Suprapubic skin (tissue), 4 donors: ENCODE results near the gene CORO1A. TPM values are rescaled to one million over a fixed set of nuclear protein-coding genes. Genes with fewer than 3 reads are reported as not detected.
"Not testable (repeated sequence)": the region's sequence is repeated elsewhere in the genome, so short reads cannot be mapped to it uniquely, and the experiment has no call there.

Experiments
- DNase-seq, 2 donors: peaks; one replicate each; pipeline ENCODE4 v3.0.0-alpha.2; 2019; ENCODE audit warnings: low spot score in 2 of 2
- H3K27ac ChIP-seq: fragments of 200-600 bp; sonication (generic); one replicate; pipeline ENCODE4 v1.5.1; 2019
- H3K27me3 ChIP-seq: fragments of 200-600 bp; sonication (generic); one replicate; pipeline ENCODE4 v1.5.1; 2019
- H3K36me3 ChIP-seq: fragments of 200-600 bp; sonication (generic); one replicate; pipeline ENCODE4 v1.5.1; 2019
- H3K4me1 ChIP-seq: fragments of 200-600 bp; sonication (generic); one replicate; pipeline ENCODE4 v1.5.1; 2019
- H3K4me3 ChIP-seq: fragments of 200-600 bp; sonication (generic); one replicate; pipeline ENCODE4 v1.5.1; 2019; ENCODE audit warnings: mild to moderate bottlenecking
- H3K9me3 ChIP-seq: fragments of 200-600 bp; sonication (generic); one replicate; pipeline ENCODE4 v1.5.1; 2019
- CTCF ChIP-seq, 2 donors: fragments of 200-600 bp in 1 of 2; fragments of 450-650 bp in 1 of 2; sonication (generic) in 1 of 2; IDR thresholded peaks; one replicate each; pipeline ENCODE4 v1.5.1; 2016 to 2019; ENCODE audit warnings: antibody characterized with exemption in 2 of 2, mild to moderate bottlenecking in 1 of 2, moderate library complexity in 1 of 2
- EP300 ChIP-seq: sonication (generic); formaldehyde crosslinking; IDR thresholded peaks from one replicate; pipeline ENCODE4 v1.6.1; 2017; ENCODE audit warnings: antibody characterized with exemption
- POLR2A ChIP-seq, 2 donors: fragments of 450-650 bp; IDR thresholded peaks; one replicate each; pipeline ENCODE4 v1.6.1; 2017; ENCODE audit warnings: antibody characterized with exemption in 2 of 2, mild to moderate bottlenecking in 2 of 2, moderate library complexity in 2 of 2
- POLR2AphosphoS5 ChIP-seq, 3 donors: sonication (generic); formaldehyde crosslinking; IDR thresholded peaks; one replicate each; pipeline ENCODE4 v1.6.1; 2017; ENCODE audit warnings: antibody characterized with exemption in 3 of 3
- whole genome bisulfite sequencing: methylation state at CpG from one replicate; pipeline ENCODE4 v1.1.5; 2018; 5-methylcytosine and 5-hydroxymethylcytosine counted together
- total RNA-seq, 4 donors: library from RNA; depleted of rRNA; stranded (reverse); fragments of >200 nt; gene quantifications; one replicate each; pipeline ENCODE4 v1.1.0, GENCODE V29; 2016

CORO1A gene
- total RNA-seq, 4 donors from 2014 or later = 14.5 to 25.3 (median 19.3) TPM

GRCh38 chr16:30187971-30188561 lies 4.7 kb downstream of the CORO1A start:
- H3K4me1 ChIP-seq = peaks cover 20% of the 10 kb centered on the region
- H3K36me3 ChIP-seq = no peaks in the 10 kb centered on the region
- no peak overlapping the region for H3K4me3 ChIP-seq
- no peak for TF ChIP-seq CTCF (IDR thresholded peaks at IDR 0.05)
- no peak for TF ChIP-seq POLR2AphosphoS5 (IDR thresholded peaks at IDR 0.05)
- TF ChIP-seq POLR2A (IDR thresholded peaks at IDR 0.05) = no peak
- no peak for TF ChIP-seq EP300
- no peak overlapping the region for H3K27ac ChIP-seq
- WGBS = 80% methylated on average over 10 of the region's 23 CpGs
- DNase-seq = peak in 1 of 2 donors; percentile 69
- H3K9me3 ChIP-seq = no peaks in the 10 kb centered on the region
- H3K27me3 ChIP-seq = no peaks in the 10 kb centered on the region

- H3K4me3 ChIP-seq, H3K36me3 ChIP-seq, H3K27ac ChIP-seq, H3K9me3 ChIP-seq, DNase-seq, H3K27me3 ChIP-seq: not testable (repeated sequence)
- H3K4me1 ChIP-seq = peaks cover 10% of the 10 kb centered on the region
- 93% methylated on average over 6 of the region's 12 CpGs for WGBS
These were observed 7.8 kb downstream of the CORO1A start for GRCh38 chr16:30191158-30191557.

- not testable (repeated sequence) for H3K27me3 ChIP-seq, H3K9me3 ChIP-seq, DNase-seq, H3K4me3 ChIP-seq, H3K27ac ChIP-seq, H3K36me3 ChIP-seq, H3K4me1 ChIP-seq
- no CpG with 5 or more reads among the region's 21 CpGs for WGBS
These were observed 9.7 kb downstream of the CORO1A start for GRCh38 chr16:30193098-30193497.

GRCh38 chr16:30193615-30194014 lies 10.2 kb downstream of the CORO1A start, which contains the start of the genes BOLA2B and SLX1A:
BOLA2B (minus strand) TSS chr16:30193666; CDS start chr16:30193595, 71 bp downstream.
SLX1A (plus strand) TSS chr16:30193875; CDS start chr16:30194085, 210 bp downstream.
- not testable (repeated sequence) for H3K27ac ChIP-seq, H3K27me3 ChIP-seq, H3K36me3 ChIP-seq, H3K4me1 ChIP-seq, DNase-seq, H3K9me3 ChIP-seq
- WGBS = no CpG with 5 or more reads among the region's 34 CpGs
- peak within 1 kb of the TSS; percentile 47 for H3K4me3 ChIP-seq

GRCh38 chr16:30194172-30194925 lies 10.9 kb downstream of the CORO1A start:
- peak overlapping the region; percentile 47 for H3K4me3 ChIP-seq
- H3K4me1 ChIP-seq, H3K27ac ChIP-seq, H3K27me3 ChIP-seq, H3K36me3 ChIP-seq, H3K9me3 ChIP-seq: not testable (repeated sequence)
- DNase-seq = peak in 1 of 2 donors; percentile 67
- no CpG with 5 or more reads among the region's 60 CpGs for WGBS

GRCh38 chr16:30197001-30197400 lies 13.6 kb downstream of the CORO1A start:
- peak in 1 of 2 donors; percentile 10 for DNase-seq
- H3K4me1 ChIP-seq, H3K36me3 ChIP-seq, H3K9me3 ChIP-seq, H3K4me3 ChIP-seq, H3K27me3 ChIP-seq, H3K27ac ChIP-seq: not testable (repeated sequence)
- no CpG with 5 or more reads among the region's 2 CpGs for WGBS

- not testable (repeated sequence) for H3K4me1 ChIP-seq, H3K36me3 ChIP-seq, H3K4me3 ChIP-seq, DNase-seq, H3K9me3 ChIP-seq, H3K27me3 ChIP-seq, H3K27ac ChIP-seq
- WGBS = no CpG with 5 or more reads among the region's 3 CpGs
These were observed 15.6 kb downstream of the CORO1A start, which contains the start of gene SULT1A3 for GRCh38 chr16:30199049-30199448. SULT1A3 (plus strand) TSS chr16:30199255; CDS start chr16:30200729, 1,474 bp downstream.

GRCh38 chr16:30199608-30200343 lies 16.4 kb downstream of the CORO1A start:
- H3K4me3 ChIP-seq, H3K4me1 ChIP-seq, H3K27ac ChIP-seq, H3K27me3 ChIP-seq, H3K36me3 ChIP-seq, H3K9me3 ChIP-seq, DNase-seq: not testable (repeated sequence)
- no CpG with 5 or more reads among the region's 15 CpGs for WGBS

GRCh38 chr16:30205541-30206236 lies 22.3 kb downstream of the CORO1A start:
- not testable (repeated sequence) for H3K27ac ChIP-seq, H3K9me3 ChIP-seq, H3K4me1 ChIP-seq, H3K27me3 ChIP-seq, H3K36me3 ChIP-seq
- peak; percentile 59 to 76 for DNase-seq
- WGBS = no CpG with 5 or more reads among the region's 52 CpGs
- peak overlapping the region; percentile 49 for H3K4me3 ChIP-seq

GRCh38 chr16:30206252-30206651 lies 22.9 kb downstream of the CORO1A start:
- H3K4me1 ChIP-seq, H3K9me3 ChIP-seq, H3K36me3 ChIP-seq, DNase-seq, H3K27me3 ChIP-seq, H3K27ac ChIP-seq: not testable (repeated sequence)
- no CpG with 5 or more reads among the region's 33 CpGs for WGBS
- H3K4me3 ChIP-seq = peak overlapping the region; percentile 49

- not testable (repeated sequence) for H3K4me3 ChIP-seq, H3K9me3 ChIP-seq, H3K27ac ChIP-seq, H3K4me1 ChIP-seq, H3K27me3 ChIP-seq, H3K36me3 ChIP-seq
- WGBS = no CpG with 5 or more reads among the region's 9 CpGs
- DNase-seq = peak; percentile 24 to 57
These were observed 23.8 kb downstream of the CORO1A start for GRCh38 chr16:30207063-30207704.
